HEK293 (cell line): Measurements from ENCODE around the gene SLC26A6.

Experiments used
- ZBTB7A ChIP-seq: fragments of 450-650 bp; formaldehyde crosslinking; IDR thresholded peaks from 2 replicates; pipeline ENCODE4 v1.5.1; 2016; ENCODE audit warnings: low read depth, missing biosample characterization, missing genetic modification characterization
- ZFP37 ChIP-seq: fragments of 450-650 bp; formaldehyde crosslinking; IDR thresholded peaks from 2 replicates; pipeline ENCODE4 v1.5.1; 2016; ENCODE audit warnings: missing biosample characterization, missing genetic modification characterization
- TF ChIP-seq, protein P1 (sequence below): fragments of 450-650 bp; formaldehyde crosslinking; IDR thresholded peaks from 2 replicates; pipeline ENCODE4 v1.5.1; 2016; ENCODE audit warnings: missing biosample characterization, missing genetic modification characterization

DNA sequence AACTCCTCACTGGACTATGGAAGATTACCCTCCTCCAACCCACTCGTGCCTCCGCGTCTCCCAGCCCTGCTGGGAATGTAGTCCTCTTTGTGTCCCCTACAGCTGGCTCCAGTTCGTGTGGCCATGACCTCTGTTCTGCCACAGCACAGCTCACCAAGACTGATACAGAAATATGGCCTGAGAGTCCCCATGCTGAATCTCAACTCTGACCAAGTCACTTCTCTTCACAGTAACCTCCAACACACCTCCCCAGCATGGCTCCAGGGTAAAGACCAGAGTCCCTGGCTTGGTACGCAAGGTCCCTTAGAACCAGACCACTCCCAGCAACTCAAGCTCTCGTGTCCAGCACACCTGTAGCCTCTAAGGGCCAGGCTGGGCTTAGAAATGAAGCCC is 37.9 kb downstream of the SLC26A6 start:
- TF ChIP-seq ZBTB7A (tag by site-specific recombination) (no peak), ZFP37 (tag by site-specific recombination) (no peak)
- TF ChIP-seq, protein P1, sequence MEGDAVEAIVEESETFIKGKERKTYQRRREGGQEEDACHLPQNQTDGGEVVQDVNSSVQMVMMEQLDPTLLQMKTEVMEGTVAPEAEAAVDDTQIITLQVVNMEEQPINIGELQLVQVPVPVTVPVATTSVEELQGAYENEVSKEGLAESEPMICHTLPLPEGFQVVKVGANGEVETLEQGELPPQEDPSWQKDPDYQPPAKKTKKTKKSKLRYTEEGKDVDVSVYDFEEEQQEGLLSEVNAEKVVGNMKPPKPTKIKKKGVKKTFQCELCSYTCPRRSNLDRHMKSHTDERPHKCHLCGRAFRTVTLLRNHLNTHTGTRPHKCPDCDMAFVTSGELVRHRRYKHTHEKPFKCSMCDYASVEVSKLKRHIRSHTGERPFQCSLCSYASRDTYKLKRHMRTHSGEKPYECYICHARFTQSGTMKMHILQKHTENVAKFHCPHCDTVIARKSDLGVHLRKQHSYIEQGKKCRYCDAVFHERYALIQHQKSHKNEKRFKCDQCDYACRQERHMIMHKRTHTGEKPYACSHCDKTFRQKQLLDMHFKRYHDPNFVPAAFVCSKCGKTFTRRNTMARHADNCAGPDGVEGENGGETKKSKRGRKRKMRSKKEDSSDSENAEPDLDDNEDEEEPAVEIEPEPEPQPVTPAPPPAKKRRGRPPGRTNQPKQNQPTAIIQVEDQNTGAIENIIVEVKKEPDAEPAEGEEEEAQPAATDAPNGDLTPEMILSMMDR (tag by site-specific recombination) = no peak
